ENCODE data around the gene STT3B.

DNA sequence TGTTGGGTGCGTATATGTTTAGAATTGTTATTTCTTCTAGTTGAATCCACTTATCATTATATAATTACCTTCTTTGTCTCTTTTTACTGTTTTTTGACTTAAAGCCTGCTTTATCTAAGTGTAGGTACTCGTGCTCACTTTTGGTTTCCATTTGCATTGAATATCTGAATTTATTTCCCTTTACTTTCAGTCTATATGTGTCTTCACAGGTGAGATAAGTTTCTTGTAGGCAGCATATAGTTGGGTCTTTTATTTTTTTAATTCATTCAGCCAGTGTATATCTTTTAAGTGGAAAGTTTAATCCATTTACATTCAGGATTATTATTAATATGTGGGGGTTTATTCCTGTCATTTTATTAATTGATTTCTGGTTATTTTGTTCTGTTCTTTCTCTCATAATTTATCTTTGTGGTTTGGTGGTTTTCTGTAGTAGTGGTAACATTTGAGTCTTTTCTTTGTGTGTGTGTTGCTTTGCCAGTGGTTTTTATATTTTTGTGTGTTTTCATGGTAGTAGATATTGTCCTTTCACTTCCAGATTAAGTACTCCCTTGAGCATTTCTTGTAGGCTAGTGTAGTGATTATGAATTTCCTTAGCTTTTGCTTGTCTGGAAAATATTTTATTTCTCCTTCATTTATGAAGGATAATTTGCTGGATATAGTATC is 27.3 kb downstream of the STT3B start:
- TF ChIP-seq, protein P1, sequence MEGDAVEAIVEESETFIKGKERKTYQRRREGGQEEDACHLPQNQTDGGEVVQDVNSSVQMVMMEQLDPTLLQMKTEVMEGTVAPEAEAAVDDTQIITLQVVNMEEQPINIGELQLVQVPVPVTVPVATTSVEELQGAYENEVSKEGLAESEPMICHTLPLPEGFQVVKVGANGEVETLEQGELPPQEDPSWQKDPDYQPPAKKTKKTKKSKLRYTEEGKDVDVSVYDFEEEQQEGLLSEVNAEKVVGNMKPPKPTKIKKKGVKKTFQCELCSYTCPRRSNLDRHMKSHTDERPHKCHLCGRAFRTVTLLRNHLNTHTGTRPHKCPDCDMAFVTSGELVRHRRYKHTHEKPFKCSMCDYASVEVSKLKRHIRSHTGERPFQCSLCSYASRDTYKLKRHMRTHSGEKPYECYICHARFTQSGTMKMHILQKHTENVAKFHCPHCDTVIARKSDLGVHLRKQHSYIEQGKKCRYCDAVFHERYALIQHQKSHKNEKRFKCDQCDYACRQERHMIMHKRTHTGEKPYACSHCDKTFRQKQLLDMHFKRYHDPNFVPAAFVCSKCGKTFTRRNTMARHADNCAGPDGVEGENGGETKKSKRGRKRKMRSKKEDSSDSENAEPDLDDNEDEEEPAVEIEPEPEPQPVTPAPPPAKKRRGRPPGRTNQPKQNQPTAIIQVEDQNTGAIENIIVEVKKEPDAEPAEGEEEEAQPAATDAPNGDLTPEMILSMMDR (IDR thresholded peaks at IDR 0.05), result no peak
- TF ChIP-seq EP300 (IDR thresholded peaks at IDR 0.05) (no peak), POLR2A (IDR thresholded peaks at IDR 0.05) (no peak), POLR2AphosphoS5 (IDR thresholded peaks at IDR 0.05) (no peak)
